ENCODE data around the gene JPH2. TPM values are rescaled to one million over a fixed set of nuclear protein-coding genes. Genes with fewer than 3 reads are reported as not detected.

The JPH2 gene
- total RNA-seq, 1 donor from 2014 or later: 2.9 TPM

- no peak for DNase-seq (ENCODE audit: low read depth)
- no peak overlapping the region for H3K4me3 ChIP-seq (ENCODE audit: low read depth, low read length)
- no peak for TF ChIP-seq CTCF (conservative IDR thresholded peaks at IDR 0.05; ENCODE audit: low read depth, low read length)
Measured at GRCh38 chr20:44138867-44139266, 48.1 kb downstream of the JPH2 start.

- no peak overlapping the region for H3K4me3 ChIP-seq (ENCODE audit: low read depth, low read length)
- no peak for TF ChIP-seq CTCF (conservative IDR thresholded peaks at IDR 0.05; ENCODE audit: low read depth, low read length)
- no peak for DNase-seq (ENCODE audit: low read depth)
Measured at GRCh38 chr20:44137266-44137801, 49.7 kb downstream of the JPH2 start.

- H3K4me3 ChIP-seq (ENCODE audit: low read depth, low read length): no peak overlapping the region
- DNase-seq (ENCODE audit: low read depth): no peak
- TF ChIP-seq CTCF (conservative IDR thresholded peaks at IDR 0.05; ENCODE audit: low read depth, low read length): no peak
Measured at GRCh38 chr20:44136579-44137265, 50.3 kb downstream of the JPH2 start.

- DNase-seq (ENCODE audit: low read depth): no peak
- H3K4me3 ChIP-seq (ENCODE audit: low read depth, low read length): no peak overlapping the region
- TF ChIP-seq CTCF (conservative IDR thresholded peaks at IDR 0.05; ENCODE audit: low read depth, low read length): no peak
Measured at GRCh38 chr20:44135417-44136204, 51.4 kb downstream of the JPH2 start.

GRCh38 chr20:44135012-44135412 is 52.0 kb downstream of the JPH2 start:
- no peak overlapping the region for H3K4me3 ChIP-seq (ENCODE audit: low read depth, low read length)
- no peak for DNase-seq (ENCODE audit: low read depth)
- TF ChIP-seq CTCF (conservative IDR thresholded peaks at IDR 0.05; ENCODE audit: low read depth, low read length): no peak

GRCh38 chr20:44133424-44133823 is 53.6 kb downstream of the JPH2 start:
- DNase-seq (ENCODE audit: low read depth): no peak
- no peak for TF ChIP-seq CTCF (conservative IDR thresholded peaks at IDR 0.05; ENCODE audit: low read depth, low read length)
- no peak overlapping the region for H3K4me3 ChIP-seq (ENCODE audit: low read depth, low read length)
